ENCODE results near the gene ZBTB40. TPM values are rescaled to one million over a fixed set of nuclear protein-coding genes. Genes with fewer than 3 reads are reported as not detected.
A peak's percentile ranks its signal among the peaks of the same experiment; 100 is the strongest.

The ZBTB40 gene
- polyA plus RNA-seq, 3 donors: 1.1 to 17.8 (median 1.3) TPM

DNA sequence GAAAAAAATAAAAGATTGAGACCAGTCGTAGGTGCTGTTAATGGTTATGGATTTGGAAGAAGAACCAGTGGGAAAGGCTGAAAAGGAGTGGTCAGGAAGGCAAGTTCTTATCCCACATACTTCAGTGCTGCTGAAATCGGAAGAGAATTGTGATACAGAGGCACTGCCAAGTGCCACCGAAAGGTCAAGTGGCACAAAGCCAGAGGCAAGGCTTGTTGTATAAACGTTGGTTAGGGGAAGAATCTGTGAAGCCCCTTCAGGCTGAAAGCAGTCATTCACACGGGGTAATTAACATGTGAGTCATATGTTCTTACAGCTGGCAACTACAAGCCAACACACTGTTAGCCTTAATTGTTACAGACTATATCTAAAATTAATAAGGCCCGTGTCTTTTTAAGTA lies 48.8 kb downstream of the ZBTB40 start:
- intact Hi-C loops (cut with micrococcal nuclease): no loop called here
- Histone ChIP-seq H4K20me1 (ENCODE audit: insufficient read depth, low read length) (peaks cover 3% of the 10 kb centered on the region), H3K9ac (ENCODE audit: insufficient read depth, low read length, poor library complexity, severe bottlenecking) (no peak overlapping the region), H3K4me2 (replicated peaks; ENCODE audit: extremely low read depth, low read length, poor library complexity, severe bottlenecking) (no peak overlapping the region), H3K27ac (ENCODE audit: low read depth in 1 of 2, low read length in 2 of 2) (no peak overlapping the region), H3K36me3 (replicated peaks in 1 of 2; ENCODE audit: control insufficient read depth in 1 of 2, insufficient read depth in 2 of 2, low read length in 2 of 2) (peaks cover 11 to 79% of the 10 kb centered on the region in 2 donors), H3K27me3 (ENCODE audit: control insufficient read depth in 2 of 2, insufficient read depth in 2 of 2, low read length in 2 of 2) (no peaks in the 10 kb centered on the region), H3K79me2 (ENCODE audit: insufficient read depth, low read length) (no peaks in the 10 kb centered on the region), H3K9me3 (replicated peaks in 1 of 2; ENCODE audit: control insufficient read depth in 1 of 2, insufficient read depth in 1 of 2, low read length in 2 of 2) (no peaks in the 10 kb centered on the region), H3K4me3 (replicated peaks in 1 of 3; ENCODE audit: low read depth in 2 of 3, low read length in 3 of 3) (no peak overlapping the region), H2AFZ (ENCODE audit: insufficient read depth, low read depth, low read length, poor library complexity, severe bottlenecking) (no peak overlapping the region), H3K4me1 (ENCODE audit: control insufficient read depth in 1 of 2, insufficient read depth in 2 of 2, low read length in 2 of 2) (no peaks in the 10 kb centered on the region)
- DNase-seq: no peak
- TF ChIP-seq, protein P1, sequence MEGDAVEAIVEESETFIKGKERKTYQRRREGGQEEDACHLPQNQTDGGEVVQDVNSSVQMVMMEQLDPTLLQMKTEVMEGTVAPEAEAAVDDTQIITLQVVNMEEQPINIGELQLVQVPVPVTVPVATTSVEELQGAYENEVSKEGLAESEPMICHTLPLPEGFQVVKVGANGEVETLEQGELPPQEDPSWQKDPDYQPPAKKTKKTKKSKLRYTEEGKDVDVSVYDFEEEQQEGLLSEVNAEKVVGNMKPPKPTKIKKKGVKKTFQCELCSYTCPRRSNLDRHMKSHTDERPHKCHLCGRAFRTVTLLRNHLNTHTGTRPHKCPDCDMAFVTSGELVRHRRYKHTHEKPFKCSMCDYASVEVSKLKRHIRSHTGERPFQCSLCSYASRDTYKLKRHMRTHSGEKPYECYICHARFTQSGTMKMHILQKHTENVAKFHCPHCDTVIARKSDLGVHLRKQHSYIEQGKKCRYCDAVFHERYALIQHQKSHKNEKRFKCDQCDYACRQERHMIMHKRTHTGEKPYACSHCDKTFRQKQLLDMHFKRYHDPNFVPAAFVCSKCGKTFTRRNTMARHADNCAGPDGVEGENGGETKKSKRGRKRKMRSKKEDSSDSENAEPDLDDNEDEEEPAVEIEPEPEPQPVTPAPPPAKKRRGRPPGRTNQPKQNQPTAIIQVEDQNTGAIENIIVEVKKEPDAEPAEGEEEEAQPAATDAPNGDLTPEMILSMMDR (IDR thresholded peaks at IDR 0.05): no peak
- no peaks in the 10 kb centered on the region for H3K4me1 Mint-ChIP-seq
- H3K9me3 Mint-ChIP-seq: no peaks in the 10 kb centered on the region
- peaks cover 0 to 3% (median 0%) of the 10 kb centered on the region in 3 donors for H3K27me3 Mint-ChIP-seq (ENCODE audit: low read depth in 3 of 3)
- H3K36me3 Mint-ChIP-seq: peaks cover 52 to 61% of the 10 kb centered on the region in 2 donors
- no peak overlapping the region for H3K4me3 Mint-ChIP-seq
- 100% methylated on average over 1 of the region's 6 CpGs for WGBS (ENCODE audit: insufficient coverage)
- peak overlapping the region in 1 of 7 donors; percentile 4 for H3K27ac Mint-ChIP-seq

GRCh38 chr1:22502202-22502601 lies 50.6 kb downstream of the ZBTB40 start:
- no peaks in the 10 kb centered on the region for H3K27me3 ChIP-seq (ENCODE audit: control insufficient read depth in 2 of 2, insufficient read depth in 2 of 2, low read length in 2 of 2)
- Mint-ChIP-seq H3K36me3 (peaks cover 57 to 62% of the 10 kb centered on the region in 2 donors), H3K27me3 (ENCODE audit: low read depth in 3 of 3) (peaks cover 0 to 3% (median 0%) of the 10 kb centered on the region in 3 donors), H3K4me3 (no peak overlapping the region), H3K9me3 (no peaks in the 10 kb centered on the region), H3K4me1 (no peaks in the 10 kb centered on the region), H3K27ac (no peak overlapping the region)
- H3K36me3 ChIP-seq (replicated peaks in 1 of 2; ENCODE audit: control insufficient read depth in 1 of 2, insufficient read depth in 2 of 2, low read length in 2 of 2): peaks cover 22 to 79% of the 10 kb centered on the region in 2 donors
- H2AFZ ChIP-seq (ENCODE audit: insufficient read depth, low read depth, low read length, poor library complexity, severe bottlenecking): no peak overlapping the region
- no CpG with 5 or more reads among the region's 1 CpG for WGBS (ENCODE audit: insufficient coverage)
- intact Hi-C loops (cut with micrococcal nuclease): no loop called here
- no peak overlapping the region for H3K4me2 ChIP-seq (replicated peaks; ENCODE audit: extremely low read depth, low read length, poor library complexity, severe bottlenecking)
- DNase-seq: no peak
- no peak overlapping the region for H3K27ac ChIP-seq (ENCODE audit: low read depth in 1 of 2, low read length in 2 of 2)
- no peaks in the 10 kb centered on the region for H3K79me2 ChIP-seq (ENCODE audit: insufficient read depth, low read length)
- H3K4me3 ChIP-seq (replicated peaks in 1 of 3; ENCODE audit: low read depth in 2 of 3, low read length in 3 of 3): no peak overlapping the region
- TF ChIP-seq, protein P1 (IDR thresholded peaks at IDR 0.05): no peak
- peaks cover 3% of the 10 kb centered on the region for H4K20me1 ChIP-seq (ENCODE audit: insufficient read depth, low read length)
- H3K9ac ChIP-seq (ENCODE audit: insufficient read depth, low read length, poor library complexity, severe bottlenecking): no peak overlapping the region
- no peaks in the 10 kb centered on the region for H3K9me3 ChIP-seq (replicated peaks in 1 of 2; ENCODE audit: control insufficient read depth in 1 of 2, insufficient read depth in 1 of 2, low read length in 2 of 2)
- no peaks in the 10 kb centered on the region for H3K4me1 ChIP-seq (ENCODE audit: control insufficient read depth in 1 of 2, insufficient read depth in 2 of 2, low read length in 2 of 2)
